ENCODE data around the gene CDH4.

- TF ChIP-seq CTCF (IDR thresholded peaks at IDR 0.05; ENCODE audit: control extremely low read depth in 1 of 3, insufficient read depth in 1 of 3, low read depth in 1 of 3, low read length in 3 of 3) (no peak), CBX5 (IDR thresholded peaks at IDR 0.05; ENCODE audit: low read depth, low read length) (no peak), RBBP5 (IDR thresholded peaks at IDR 0.05; ENCODE audit: borderline replicate concordance, low read depth, low read length) (no peak), TBP (IDR thresholded peaks at IDR 0.05; ENCODE audit: low read depth, low read length) (no peak)
Observed at GRCh38 chr20:61697666-61698597, 445.9 kb downstream of the CDH4 start.

All from H1 (cell line).